HepG2 (cell line): Measurements from ENCODE around the gene ANAPC5. TPM values are rescaled to one million over a fixed set of nuclear protein-coding genes. Genes with fewer than 3 reads are reported as not detected.
A peak's percentile ranks its signal among the peaks of the same experiment; 100 is the strongest.

ENCODE experiments used
- ATAC-seq: fragments of 200-7000 bp; cut with Tn5 transposase; 3 replicates; pipeline ENCODE4 v1.9.1; 2020; ENCODE audit warnings: mild to moderate bottlenecking, moderate library complexity
- BruUV-seq: library from RNA; stranded (reverse); fragments of 400-500 nt; replicated peaks from 2 replicates; lab custom pipeline; 2021; lab: Mats Ljungman, UMichigan
- CTCF ChIA-PET: fragments of 300-600 bp; formaldehyde crosslinking; extraction: SDS; loops from one replicate; lab custom pipeline; 2021; ENCODE audit warnings: low total read pairs, inconsistent platforms, low intra/inter-chr PET ratio; lab: Yijun Ruan, JAX
- POLR2A ChIA-PET: fragments of 350-600 bp; sonication (Branson Sonifier 250); formaldehyde crosslinking; loops from one replicate; lab custom pipeline; 2020; ENCODE audit warnings: antibody characterized with exemption, inconsistent platforms; lab: Yijun Ruan, JAX
- DNase-seq: peaks from one replicate; pipeline ENCODE4 v3.0.0-alpha.2; 2015; ENCODE audit warnings: low spot score
- FAIRE-seq: peaks from 3 replicates; lab custom pipeline; 2011; peaks lifted over from hg19 to GRCh38; lab: Jason Lieb, UNC
- H2AFZ ChIP-seq: one replicate; pipeline ENCODE4 v1.6.1; 2011; ENCODE audit warnings: low read length, inconsistent platforms
- H3K27ac ChIP-seq: fragments of 300-600 bp; 3 replicates; pipeline ENCODE4 v1.8.0; 2011; ENCODE audit warnings: mixed run types, mild to moderate bottlenecking, mixed read lengths, low read length, inconsistent platforms; ENCODE audit not compliant: insufficient read depth; ENCODE audit errors: extremely low read length
- H3K27me3 ChIP-seq, 2 experiments: fragments of 200-600 bp in 1 of 2; 2 replicates in 1 of 2; 3 replicates in 1 of 2; pipeline versions ENCODE4 v1.6.0 to v1.8.0; 2011; ENCODE audit warnings: low read length in 2 of 2, mild to moderate bottlenecking in 2 of 2, moderate library complexity in 2 of 2, inconsistent platforms in 1 of 2; ENCODE audit not compliant: insufficient read depth in 2 of 2, control insufficient read depth in 1 of 2
- H3K36me3 ChIP-seq, 2 experiments: fragments of 200-600 bp in 1 of 2; replicated peaks in 1 of 2; 2 replicates in 1 of 2; 3 replicates in 1 of 2; pipeline versions ENCODE4 v1.5.1 to v1.8.0; 2011; ENCODE audit warnings: low read length in 2 of 2, inconsistent platforms in 1 of 2; ENCODE audit not compliant: insufficient read depth in 2 of 2, control insufficient read depth in 1 of 2
- H3K4me1 ChIP-seq: 2 replicates; pipeline ENCODE4 v1.5.1; 2012; ENCODE audit warnings: low read length, inconsistent platforms; ENCODE audit not compliant: insufficient read depth
- H3K4me2 ChIP-seq: 2 replicates; pipeline ENCODE4 v1.6.0; 2011; ENCODE audit warnings: low read depth, low read length, inconsistent platforms
- H3K4me3 ChIP-seq, 3 experiments: fragments of 200-600 bp in 1 of 3; sonication (generic), shearing (Covaris generic) in 1 of 3; replicated peaks in 1 of 3; 2 replicates each; pipeline ENCODE4 v1.5.1; 2011 to 2016; ENCODE audit warnings: low read length in 3 of 3, inconsistent platforms in 2 of 3, low read depth in 2 of 3, mild to moderate bottlenecking in 2 of 3, control low read depth in 1 of 3, mixed read lengths in 1 of 3; ENCODE audit not compliant: insufficient read depth in 1 of 3
- H3K79me2 ChIP-seq: one replicate; pipeline ENCODE4 v1.6.1; 2011; ENCODE audit warnings: low read length, inconsistent platforms; ENCODE audit not compliant: insufficient read depth
- H3K9ac ChIP-seq: 2 replicates; pipeline ENCODE4 v1.6.0; 2011; ENCODE audit warnings: mild to moderate bottlenecking, low read depth, low read length, inconsistent platforms; ENCODE audit not compliant: insufficient read depth
- H3K9me3 ChIP-seq: 2 replicates; pipeline ENCODE4 v1.5.1; 2012; ENCODE audit warnings: mild to moderate bottlenecking, low read length
- H4K20me1 ChIP-seq: 2 replicates; pipeline ENCODE4 v1.6.0; 2011; ENCODE audit warnings: inconsistent platforms, mild to moderate bottlenecking, low read length, moderate library complexity; ENCODE audit not compliant: insufficient read depth
- MTA3 ChIP-seq: sonication (generic); formaldehyde crosslinking; IDR thresholded peaks from 2 replicates; pipeline ENCODE4 v1.4.0; 2020; ENCODE audit warnings: missing genetic modification reagents
- NFKB2 ChIP-seq: sonication (generic); formaldehyde crosslinking; IDR thresholded peaks from 2 replicates; pipeline ENCODE4 v1.4.0; 2020; ENCODE audit warnings: missing genetic modification reagents, borderline replicate concordance
- SMYD3 ChIP-seq: sonication (generic); formaldehyde crosslinking; IDR thresholded peaks from 2 replicates; pipeline ENCODE4 v1.8.1; 2023; ENCODE audit warnings: mild to moderate bottlenecking, missing genetic modification reagents
- SRF ChIP-seq: IDR thresholded peaks from 2 replicates; pipeline ENCODE4 v1.6.1; 2011; ENCODE audit warnings: mild to moderate bottlenecking, low read depth, low read length, moderate library complexity
- ZBTB7B ChIP-seq: sonication (generic); formaldehyde crosslinking; IDR thresholded peaks from 2 replicates; pipeline ENCODE4 v1.4.0; 2020; ENCODE audit warnings: missing genetic modification reagents
- ZNF331 ChIP-seq: sonication (generic); formaldehyde crosslinking; IDR thresholded peaks from 2 replicates; pipeline ENCODE4 v1.4.0; 2020; ENCODE audit warnings: missing genetic modification reagents
- ZNF564 ChIP-seq: sonication (generic); formaldehyde crosslinking; IDR thresholded peaks from 2 replicates; pipeline ENCODE4 v1.8.1; 2023; ENCODE audit warnings: mild to moderate bottlenecking, missing genetic modification reagents
- ZNF839 ChIP-seq: sonication (generic); formaldehyde crosslinking; IDR thresholded peaks from 2 replicates; pipeline ENCODE4 v1.4.0; 2020; ENCODE audit warnings: missing genetic modification reagents, mild to moderate bottlenecking, borderline replicate concordance
- WGBS: methylation state at CpG from one replicate; pipeline ENCODE4 v1.1.6; 2017; ENCODE audit warnings: low lambda C conversion rate; 5-methylcytosine and 5-hydroxymethylcytosine counted together
- in situ Hi-C: cut with HindIII; loops from 2 replicates; pipeline ENCODE4 v1.10.0; 2017; ENCODE audit warnings: low pct_unique_long_range_greater_than_20kb; ENCODE audit not compliant: extremely low pct_ligation_motif_present
- intact Hi-C: fragments of 100-400 bp; cut with micrococcal nuclease; formaldehyde crosslinking; loops from one replicate; pipeline ENCODE4 v1.10.0; 2022; ENCODE audit not compliant: unreplicated experiment
- polyA plus RNA-seq, 8 experiments: library from polyadenylated mRNA; depleted of rRNA in 3 of 8; stranded (reverse) in 7 of 8; unstranded in 1 of 8; fragments of >200 nt; fragmentation: Illumina TruSeq in 4 of 8; extraction: Trizol in 4 of 8; gene quantifications; 2 replicates each; pipeline versions ENCODE4 v1.2.1 to v1.2.3, GENCODE V29; 2011 to 2016; ENCODE audit warnings: low read depth in 4 of 8, missing spikeins in 1 of 8, mixed read lengths in 1 of 8; ENCODE audit not compliant: insufficient read depth in 1 of 8
- total RNA-seq, 5 experiments: library from RNA; depleted of rRNA; stranded (reverse); fragments of >200 nt; fragmentation: Illumina TruSeq; extraction: Trizol; gene quantifications; 2 replicates each; pipeline ENCODE4 v1.2.3, GENCODE V29; 2016; ENCODE audit warnings: low read depth in 1 of 5
- TF ChIP-seq, protein P1 (sequence below): sonication (generic); formaldehyde crosslinking; IDR thresholded peaks from 2 replicates; pipeline ENCODE4 v1.4.0; 2020; ENCODE audit warnings: missing genetic modification reagents
- TF ChIP-seq, protein P2 (sequence below), 2 experiments: IDR thresholded peaks; 2 replicates each; pipeline ENCODE4 v1.6.1; 2011 to 2012; ENCODE audit warnings: low read length in 2 of 2, borderline replicate concordance in 1 of 2, low read depth in 1 of 2, mild to moderate bottlenecking in 1 of 2, moderate library complexity in 1 of 2
- TF ChIP-seq, protein P3 (sequence below), 2 experiments: sonication (generic) in 1 of 2; formaldehyde crosslinking in 1 of 2; IDR thresholded peaks; 2 replicates each; pipeline versions ENCODE4 v1.6.1 to v1.9.0; 2014 to 2022; ENCODE audit warnings: antibody characterized with exemption in 1 of 2, borderline replicate concordance in 1 of 2, inconsistent platforms in 1 of 2, low read depth in 1 of 2, missing genetic modification reagents in 1 of 2

ANAPC5 gene
- total and polyA plus RNA-seq, 2 of the 13 experiments (the other 11 are each of a cell fraction or from before 2014, with no cell fraction given) = 146 to 161 TPM

DNA sequence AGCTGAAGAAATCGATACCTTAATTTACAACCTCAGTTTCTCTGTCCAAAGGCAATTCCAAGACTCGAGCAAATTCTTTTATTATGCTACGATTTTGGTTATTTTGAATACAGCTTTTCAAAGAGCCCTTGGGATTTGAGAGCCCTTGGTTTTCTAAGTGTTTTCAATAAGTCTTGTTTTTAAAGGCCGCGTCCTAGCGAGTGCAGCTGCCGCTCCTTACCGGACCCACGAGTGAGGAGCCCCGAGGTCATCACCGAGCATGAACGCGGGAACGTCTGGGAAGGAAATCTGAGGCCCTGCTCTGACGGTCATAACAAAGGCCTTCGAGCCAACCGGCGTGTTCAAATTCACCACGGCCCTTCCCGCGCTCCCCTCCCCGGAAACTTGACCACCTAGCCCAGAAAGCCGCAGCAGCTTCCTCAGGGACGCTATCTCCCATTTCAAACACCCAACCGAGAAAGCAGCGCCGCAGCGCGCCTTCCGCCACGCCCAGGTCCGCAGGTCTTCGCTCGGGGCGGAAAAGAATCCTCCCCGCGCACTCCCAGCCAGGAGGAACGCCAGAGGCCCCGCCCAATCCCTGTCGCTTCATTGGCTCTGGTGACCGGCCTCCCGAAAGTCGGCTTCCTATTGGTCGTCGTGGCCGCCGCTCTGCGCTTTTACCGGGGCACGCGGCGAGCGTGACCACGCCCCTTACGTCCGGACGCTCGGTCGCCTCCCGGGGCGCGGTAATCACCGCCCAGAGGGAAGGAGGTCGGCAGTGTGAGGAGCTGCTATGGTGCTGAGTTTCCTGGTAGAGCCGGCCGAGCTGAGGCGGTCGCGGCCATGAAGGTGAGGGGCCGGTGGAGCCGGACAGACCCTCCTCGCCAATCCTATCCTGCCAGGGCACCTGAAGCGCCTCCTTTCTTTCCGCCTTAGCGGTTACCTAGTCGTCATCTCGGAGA is 47.5 kb upstream of the ANAPC5 start, which contains the start of gene RNF34 (continued):
- TF ChIP-seq, protein P1, sequence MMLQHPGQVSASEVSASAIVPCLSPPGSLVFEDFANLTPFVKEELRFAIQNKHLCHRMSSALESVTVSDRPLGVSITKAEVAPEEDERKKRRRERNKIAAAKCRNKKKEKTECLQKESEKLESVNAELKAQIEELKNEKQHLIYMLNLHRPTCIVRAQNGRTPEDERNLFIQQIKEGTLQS (CRISPR knock-in tag) = no peak; the same call in 1 of the 2 replicates
- TF ChIP-seq, protein P2, sequence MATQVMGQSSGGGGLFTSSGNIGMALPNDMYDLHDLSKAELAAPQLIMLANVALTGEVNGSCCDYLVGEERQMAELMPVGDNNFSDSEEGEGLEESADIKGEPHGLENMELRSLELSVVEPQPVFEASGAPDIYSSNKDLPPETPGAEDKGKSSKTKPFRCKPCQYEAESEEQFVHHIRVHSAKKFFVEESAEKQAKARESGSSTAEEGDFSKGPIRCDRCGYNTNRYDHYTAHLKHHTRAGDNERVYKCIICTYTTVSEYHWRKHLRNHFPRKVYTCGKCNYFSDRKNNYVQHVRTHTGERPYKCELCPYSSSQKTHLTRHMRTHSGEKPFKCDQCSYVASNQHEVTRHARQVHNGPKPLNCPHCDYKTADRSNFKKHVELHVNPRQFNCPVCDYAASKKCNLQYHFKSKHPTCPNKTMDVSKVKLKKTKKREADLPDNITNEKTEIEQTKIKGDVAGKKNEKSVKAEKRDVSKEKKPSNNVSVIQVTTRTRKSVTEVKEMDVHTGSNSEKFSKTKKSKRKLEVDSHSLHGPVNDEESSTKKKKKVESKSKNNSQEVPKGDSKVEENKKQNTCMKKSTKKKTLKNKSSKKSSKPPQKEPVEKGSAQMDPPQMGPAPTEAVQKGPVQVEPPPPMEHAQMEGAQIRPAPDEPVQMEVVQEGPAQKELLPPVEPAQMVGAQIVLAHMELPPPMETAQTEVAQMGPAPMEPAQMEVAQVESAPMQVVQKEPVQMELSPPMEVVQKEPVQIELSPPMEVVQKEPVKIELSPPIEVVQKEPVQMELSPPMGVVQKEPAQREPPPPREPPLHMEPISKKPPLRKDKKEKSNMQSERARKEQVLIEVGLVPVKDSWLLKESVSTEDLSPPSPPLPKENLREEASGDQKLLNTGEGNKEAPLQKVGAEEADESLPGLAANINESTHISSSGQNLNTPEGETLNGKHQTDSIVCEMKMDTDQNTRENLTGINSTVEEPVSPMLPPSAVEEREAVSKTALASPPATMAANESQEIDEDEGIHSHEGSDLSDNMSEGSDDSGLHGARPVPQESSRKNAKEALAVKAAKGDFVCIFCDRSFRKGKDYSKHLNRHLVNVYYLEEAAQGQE (IDR thresholded peaks at IDR 0.05; ENCODE audit: borderline replicate concordance in 1 of 2, low read depth in 1 of 2, low read length in 2 of 2) = peak in 1 of 2 experiments; percentile 67; a peak in 2 of 4 replicates
- TF ChIP-seq ZBTB7B (CRISPR knock-in tag) (no peak), SMYD3 (CRISPR knock-in tag) (no peak), ZNF839 (CRISPR knock-in tag) (no peak; the same call in 1 of the 2 replicates), SRF (no peak)

DNA sequence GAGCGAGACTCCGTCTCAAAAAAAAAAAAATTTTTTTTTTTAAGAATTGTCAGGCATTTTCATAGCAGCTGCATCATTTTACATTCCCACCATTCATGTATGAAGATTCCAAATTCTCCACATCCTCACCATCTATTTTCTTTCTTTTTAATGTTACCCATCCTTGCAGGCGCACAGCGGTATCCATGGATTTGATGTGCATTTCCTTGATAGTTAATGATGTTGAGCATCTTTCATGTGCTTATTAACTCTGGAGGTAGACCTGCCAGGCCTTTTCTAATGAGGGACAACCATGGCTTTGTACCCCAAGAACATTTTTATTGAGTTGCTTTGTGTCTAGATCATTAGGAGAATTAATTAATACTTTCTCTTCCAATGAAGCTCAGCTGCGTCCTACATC is 46.1 kb upstream of the ANAPC5 start:
- Histone ChIP-seq H3K27ac (no peak overlapping the region), H3K4me1 (peaks cover 33% of the 10 kb centered on the region), H3K79me2 (peaks cover 30% of the 10 kb centered on the region), H3K36me3 (no peaks in the 10 kb centered on the region; a peak in 1 of 5 replicates), H3K4me2 (peak overlapping the region; percentile 77), H3K9ac (no peak overlapping the region), H2AFZ (no peak overlapping the region), H4K20me1 (no peaks in the 10 kb centered on the region; the same call in 1 of the 2 replicates), H3K27me3 (no peaks in the 10 kb centered on the region; a peak in 1 of 5 replicates), H3K9me3 (no peaks in the 10 kb centered on the region), H3K4me3 (no peak overlapping the region; a peak in 1 of 6 replicates)
- intact Hi-C loops = no loop called here
- in situ Hi-C loops = no loop called here
- CTCF ChIA-PET = no interaction called here
- DNase-seq (no peak), FAIRE-seq (no peak), ATAC-seq (no peak)
- 97% methylated on average over 5 of the region's 5 CpGs for WGBS
- POLR2A ChIA-PET = no interaction called here
- no TSS peak for BruUV-seq
- TF ChIP-seq MTA3 (CRISPR knock-in tag) (no peak), NFKB2 (CRISPR knock-in tag) (no peak), ZNF331 (CRISPR knock-in tag) (no peak), ZNF564 (CRISPR knock-in tag) (no peak)
- TF ChIP-seq, protein P3, sequence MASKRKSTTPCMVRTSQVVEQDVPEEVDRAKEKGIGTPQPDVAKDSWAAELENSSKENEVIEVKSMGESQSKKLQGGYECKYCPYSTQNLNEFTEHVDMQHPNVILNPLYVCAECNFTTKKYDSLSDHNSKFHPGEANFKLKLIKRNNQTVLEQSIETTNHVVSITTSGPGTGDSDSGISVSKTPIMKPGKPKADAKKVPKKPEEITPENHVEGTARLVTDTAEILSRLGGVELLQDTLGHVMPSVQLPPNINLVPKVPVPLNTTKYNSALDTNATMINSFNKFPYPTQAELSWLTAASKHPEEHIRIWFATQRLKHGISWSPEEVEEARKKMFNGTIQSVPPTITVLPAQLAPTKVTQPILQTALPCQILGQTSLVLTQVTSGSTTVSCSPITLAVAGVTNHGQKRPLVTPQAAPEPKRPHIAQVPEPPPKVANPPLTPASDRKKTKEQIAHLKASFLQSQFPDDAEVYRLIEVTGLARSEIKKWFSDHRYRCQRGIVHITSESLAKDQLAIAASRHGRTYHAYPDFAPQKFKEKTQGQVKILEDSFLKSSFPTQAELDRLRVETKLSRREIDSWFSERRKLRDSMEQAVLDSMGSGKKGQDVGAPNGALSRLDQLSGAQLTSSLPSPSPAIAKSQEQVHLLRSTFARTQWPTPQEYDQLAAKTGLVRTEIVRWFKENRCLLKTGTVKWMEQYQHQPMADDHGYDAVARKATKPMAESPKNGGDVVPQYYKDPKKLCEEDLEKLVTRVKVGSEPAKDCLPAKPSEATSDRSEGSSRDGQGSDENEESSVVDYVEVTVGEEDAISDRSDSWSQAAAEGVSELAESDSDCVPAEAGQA (IDR thresholded peaks at IDR 0.05; ENCODE audit: low read depth) = no peak
- TF ChIP-seq, protein P3 (CRISPR knock-in tag; IDR thresholded peaks at IDR 0.05; ENCODE audit: borderline replicate concordance) = no peak
